DND-41 (cell line): ENCODE measurements around the gene ATF7IP2.

ENCODE experiments used
- CTCF ChIP-seq: IDR thresholded peaks from 2 replicates; pipeline ENCODE4 v1.5.1; 2012; ENCODE audit warnings: borderline replicate concordance, low read length, moderate library complexity, mild to moderate bottlenecking; ENCODE audit not compliant: poor library complexity, severe bottlenecking; ENCODE audit errors: extremely low read depth
- EZH2 ChIP-seq: IDR thresholded peaks from 3 replicates; pipeline ENCODE4 v1.6.1; 2012; ENCODE audit warnings: borderline replicate concordance, low read depth, mild to moderate bottlenecking, moderate library complexity, low read length, inconsistent platforms; ENCODE audit not compliant: severe bottlenecking

- no peak for TF ChIP-seq CTCF
- no peak for TF ChIP-seq EZH2
Measured at GRCh38 chr16:10525214-10525825, 139.5 kb downstream of the ATF7IP2 start.
